H1 (cell line): ENCODE data around the gene ZMYND10.

Source experiments
- ATF3 ChIP-seq: IDR thresholded peaks from 2 replicates; pipeline ENCODE4 v1.6.1; 2011; ENCODE audit warnings: low read depth, mild to moderate bottlenecking, low read length; ENCODE audit not compliant: insufficient read depth
- CTCF ChIP-seq, 3 experiments: IDR thresholded peaks; 1 replicate in 2 of 3; 2 replicates in 1 of 3; pipeline versions ENCODE4 v1.5.1 to v1.6.1; 2011; ENCODE audit warnings: low read length in 3 of 3, mild to moderate bottlenecking in 3 of 3, inconsistent platforms in 2 of 3, low read depth in 1 of 3, moderate library complexity in 1 of 3; ENCODE audit not compliant: insufficient read depth in 1 of 3; ENCODE audit errors: control extremely low read depth in 1 of 3
- EZH2 ChIP-seq: fragments of 200-600 bp; sonication (generic); IDR thresholded peaks from 2 replicates; pipeline ENCODE4 v1.7.1; 2012; ENCODE audit warnings: low read depth, mild to moderate bottlenecking, moderate library complexity, low read length, inconsistent platforms; ENCODE audit not compliant: severe bottlenecking
- GTF2F1 ChIP-seq: IDR thresholded peaks from 2 replicates; pipeline ENCODE4 v1.6.1; 2012; ENCODE audit warnings: low read depth, low read length, improper control_type of control experiment, borderline replicate concordance
- MAFK ChIP-seq: IDR thresholded peaks from 2 replicates; pipeline ENCODE4 v1.6.1; 2012; ENCODE audit warnings: low read depth, mild to moderate bottlenecking, improper control_type of control experiment, low read length
- POLR2AphosphoS5 ChIP-seq: IDR thresholded peaks from 2 replicates; pipeline ENCODE4 v1.6.1; 2011; ENCODE audit warnings: low read depth, low read length
- RAD21 ChIP-seq, 2 experiments: IDR thresholded peaks in 1 of 2; conservative IDR thresholded peaks in 1 of 2; 2 replicates each; pipeline ENCODE4 v1.6.1; 2011; ENCODE audit warnings: low read depth in 2 of 2, low read length in 2 of 2, improper control_type of control experiment in 1 of 2, inconsistent platforms in 1 of 2, mild to moderate bottlenecking in 1 of 2, moderate library complexity in 1 of 2
- RFX5 ChIP-seq: IDR thresholded peaks from 2 replicates; pipeline ENCODE4 v1.6.1; 2011; ENCODE audit warnings: low read depth, low read length, improper control_type of control experiment, borderline replicate concordance
- SAP30 ChIP-seq: fragments of 300-600 bp; sonication (generic); IDR thresholded peaks from 2 replicates; pipeline ENCODE4 v1.7.1; 2012; ENCODE audit warnings: low read length, moderate library complexity, mild to moderate bottlenecking, inconsistent platforms; ENCODE audit not compliant: insufficient read depth, insufficient replicate concordance
- TAF1 ChIP-seq: IDR thresholded peaks from 2 replicates; pipeline ENCODE4 v1.6.1; 2011; ENCODE audit warnings: mild to moderate bottlenecking, low read depth, low read length
- TBP ChIP-seq: IDR thresholded peaks from 2 replicates; pipeline ENCODE4 v1.6.1; 2011; ENCODE audit warnings: low read depth, low read length, improper control_type of control experiment

- TF ChIP-seq TBP (no peak), CTCF (IDR thresholded peaks at IDR 0.05; ENCODE audit: control extremely low read depth in 1 of 3, insufficient read depth in 1 of 3, low read depth in 1 of 3, low read length in 3 of 3) (no peak), MAFK (no peak), RAD21 (IDR thresholded peaks at IDR 0.05 in 1 of 2, conservative IDR thresholded peaks at IDR 0.05 in 1 of 2; ENCODE audit: low read depth in 2 of 2, low read length in 2 of 2) (no peak), ATF3 (no peak), TAF1 (no peak), EZH2 (no peak), GTF2F1 (no peak), POLR2AphosphoS5 (no peak; the same call in 1 of the 2 replicates), SAP30 (peak; percentile 12), RFX5 (no peak)
Observed at GRCh38 chr3:50322386-50323091, 23.0 kb downstream of the ZMYND10 start, which contains the start of gene HYAL2.
